HepG2 (cell line): ENCODE data around the gene SLC17A9. TPM values are rescaled to one million over a fixed set of nuclear protein-coding genes. Genes with fewer than 3 reads are reported as not detected.
A peak's percentile ranks its signal among the peaks of the same experiment; 100 is the strongest.

Source experiments
- E2F1 ChIP-seq: sonication (generic); formaldehyde crosslinking; IDR thresholded peaks from 2 replicates; pipeline ENCODE4 v1.5.0; 2020; ENCODE audit warnings: missing genetic modification reagents
- E2F2 ChIP-seq: sonication (generic); formaldehyde crosslinking; IDR thresholded peaks from 2 replicates; pipeline ENCODE4 v1.4.0; 2020; ENCODE audit warnings: missing genetic modification reagents, borderline replicate concordance
- ELF3 ChIP-seq: IDR thresholded peaks from 2 replicates; pipeline ENCODE4 v1.6.1; 2016; ENCODE audit warnings: missing genetic modification reagents, missing compliant biosample characterization
- FOXO4 ChIP-seq: sonication (generic); formaldehyde crosslinking; conservative IDR thresholded peaks from 2 replicates; pipeline ENCODE4 v1.8.1; 2023; ENCODE audit warnings: missing genetic modification reagents
- JARID2 ChIP-seq: sonication (generic); formaldehyde crosslinking; IDR thresholded peaks from 2 replicates; pipeline ENCODE4 v1.8.1; 2023; ENCODE audit warnings: missing genetic modification reagents, inconsistent platforms; ENCODE audit not compliant: insufficient replicate concordance
- JUNB ChIP-seq: sonication (generic); formaldehyde crosslinking; IDR thresholded peaks from 2 replicates; pipeline ENCODE4 v1.8.0; 2022; ENCODE audit warnings: missing genetic modification reagents, mild to moderate bottlenecking, borderline replicate concordance
- PHF21A ChIP-seq: sonication (generic); formaldehyde crosslinking; IDR thresholded peaks from 2 replicates; pipeline ENCODE4 v1.5.0; 2020; ENCODE audit warnings: mild to moderate bottlenecking, missing genetic modification reagents
- SIN3A ChIP-seq: IDR thresholded peaks from 2 replicates; pipeline ENCODE4 v1.6.1; 2011; ENCODE audit warnings: low read depth, mild to moderate bottlenecking, control low read depth, low read length, borderline replicate concordance
- ZFAT ChIP-seq: sonication (generic); formaldehyde crosslinking; conservative IDR thresholded peaks from 2 replicates; pipeline ENCODE4 v1.8.1; 2023; ENCODE audit warnings: missing genetic modification reagents, inconsistent platforms
- ZFYVE20 ChIP-seq: sonication (generic); formaldehyde crosslinking; IDR thresholded peaks from 2 replicates; pipeline ENCODE4 v1.8.0; 2023; ENCODE audit warnings: low read depth, mild to moderate bottlenecking, moderate library complexity, missing genetic modification reagents, borderline replicate concordance
- ZNF12 ChIP-seq: sonication (generic); formaldehyde crosslinking; IDR thresholded peaks from 2 replicates; pipeline ENCODE4 v1.5.0; 2020; ENCODE audit warnings: missing genetic modification reagents
- ZNF160 ChIP-seq: sonication (generic); formaldehyde crosslinking; IDR thresholded peaks from 2 replicates; pipeline ENCODE4 v1.8.0; 2022; ENCODE audit warnings: mild to moderate bottlenecking, inconsistent platforms, missing genetic modification reagents
- ZNF20 ChIP-seq: sonication (generic); formaldehyde crosslinking; IDR thresholded peaks from 2 replicates; pipeline ENCODE4 v1.4.0; 2020; ENCODE audit warnings: mild to moderate bottlenecking, moderate library complexity, missing genetic modification reagents
- ZNF234 ChIP-seq: sonication (generic); formaldehyde crosslinking; conservative IDR thresholded peaks from 2 replicates; pipeline ENCODE4 v1.5.1; 2020; ENCODE audit warnings: mild to moderate bottlenecking, missing genetic modification reagents
- ZNF280D ChIP-seq: sonication (generic); formaldehyde crosslinking; IDR thresholded peaks from 2 replicates; pipeline ENCODE4 v1.5.1; 2020; ENCODE audit warnings: mild to moderate bottlenecking, missing genetic modification reagents
- ZNF354B ChIP-seq: sonication (generic); formaldehyde crosslinking; IDR thresholded peaks from 2 replicates; pipeline ENCODE4 v1.8.0; 2022; ENCODE audit warnings: mild to moderate bottlenecking, missing genetic modification reagents
- ZNF431 ChIP-seq: sonication (generic); formaldehyde crosslinking; IDR thresholded peaks from 2 replicates; pipeline ENCODE4 v1.9.0; 2022; ENCODE audit warnings: missing genetic modification reagents, low read depth, mild to moderate bottlenecking, borderline replicate concordance
- ZNF780A ChIP-seq: sonication (generic); formaldehyde crosslinking; IDR thresholded peaks from 2 replicates; pipeline ENCODE4 v1.8.0; 2022; ENCODE audit warnings: mild to moderate bottlenecking, missing genetic modification reagents, moderate library complexity
- ZNF883 ChIP-seq: sonication (generic); formaldehyde crosslinking; IDR thresholded peaks from 2 replicates; pipeline ENCODE4 v1.5.1; 2020; ENCODE audit warnings: mild to moderate bottlenecking, missing genetic modification reagents; ENCODE audit errors: not compliant biosample characterization
- ZSCAN5A ChIP-seq: sonication (generic); formaldehyde crosslinking; IDR thresholded peaks from 2 replicates; pipeline ENCODE4 v1.8.0; 2022; ENCODE audit warnings: mild to moderate bottlenecking, missing genetic modification reagents, borderline replicate concordance
- polyA plus RNA-seq, 8 experiments: library from polyadenylated mRNA; depleted of rRNA in 3 of 8; stranded (reverse) in 7 of 8; unstranded in 1 of 8; fragments of >200 nt; fragmentation: Illumina TruSeq in 4 of 8; extraction: Trizol in 4 of 8; gene quantifications; 2 replicates each; pipeline versions ENCODE4 v1.2.1 to v1.2.3, GENCODE V29; 2011 to 2016; ENCODE audit warnings: low read depth in 4 of 8, missing spikeins in 1 of 8, mixed read lengths in 1 of 8; ENCODE audit not compliant: insufficient read depth in 1 of 8
- total RNA-seq, 5 experiments: library from RNA; depleted of rRNA; stranded (reverse); fragments of >200 nt; fragmentation: Illumina TruSeq; extraction: Trizol; gene quantifications; 2 replicates each; pipeline ENCODE4 v1.2.3, GENCODE V29; 2016; ENCODE audit warnings: low read depth in 1 of 5

Gene SLC17A9
- total and polyA plus RNA-seq, 2 of the 13 experiments (the other 11 are each of a cell fraction or from before 2014, with no cell fraction given) = 110 to 191 TPM

GRCh38 chr20:62916703-62917476 is 35.6 kb upstream of the SLC17A9 start (continued):
- no peak for TF ChIP-seq SIN3A
- TF ChIP-seq ZNF280D (CRISPR knock-in tag) = peak; percentile 91
- peak; percentile 73; the same call in 1 of the 2 replicates for TF ChIP-seq ZNF431
- TF ChIP-seq ZNF20 (CRISPR knock-in tag) = no peak
- TF ChIP-seq JARID2 (CRISPR knock-in tag) = peak; percentile 17
- peak; percentile 55; the same call in 1 of the 2 replicates for TF ChIP-seq ZNF12
- TF ChIP-seq JUNB = no peak; the same call in 1 of the 2 replicates
- peak; percentile 80 for TF ChIP-seq ZNF883
- peak; percentile 96 for TF ChIP-seq PHF21A (CRISPR knock-in tag)
- TF ChIP-seq ZFAT (CRISPR knock-in tag) = no peak
- TF ChIP-seq ZSCAN5A (CRISPR knock-in tag) = peak; percentile 93; the same call in 1 of the 2 replicates
- TF ChIP-seq E2F1 = no peak
- 0 out of 2 replicates have a peak, but pooled peaks have one; percentile 23 for TF ChIP-seq ZNF354B (CRISPR knock-in tag)
- peak; percentile 97; the same call in 1 of the 2 replicates for TF ChIP-seq FOXO4 (CRISPR knock-in tag)
- peak; percentile 89; the same call in 1 of the 2 replicates for TF ChIP-seq ZNF160 (CRISPR knock-in tag)
- no peak for TF ChIP-seq E2F2
- no peak for TF ChIP-seq ZNF234 (CRISPR knock-in tag)
- TF ChIP-seq ZFYVE20 (CRISPR knock-in tag) = no peak
- TF ChIP-seq ZNF780A = no peak
- peak; percentile 99 for TF ChIP-seq ELF3
